PFSK-1 (cell line): Measurements from ENCODE around the gene STRA6.
A peak's percentile ranks its signal among the peaks of the same experiment; 100 is the strongest.

Experiments used
- FOXP2 ChIP-seq: optimal IDR thresholded peaks from 2 replicates; pipeline ENCODE3; 2011; ENCODE audit warnings: borderline replicate concordance, control low read depth, inconsistent platforms; ENCODE audit not compliant: insufficient read depth; ENCODE audit errors: extremely low read length, extremely low read depth
- POLR2AphosphoS5 ChIP-seq: IDR thresholded peaks from 2 replicates; pipeline ENCODE4 v1.6.1; 2012; ENCODE audit warnings: low read depth, mild to moderate bottlenecking, control low read depth, low read length, moderate library complexity
- REST ChIP-seq, 2 experiments: IDR thresholded peaks; 2 replicates each; pipeline versions ENCODE4 v1.6.1 to v1.8.0; 2011 to 2012; ENCODE audit warnings: low read depth in 2 of 2, low read length in 2 of 2, control low read depth in 1 of 2, inconsistent platforms in 1 of 2, mild to moderate bottlenecking in 1 of 2, moderate library complexity in 1 of 2; ENCODE audit not compliant: insufficient read depth in 1 of 2
- SIN3A ChIP-seq: IDR thresholded peaks from 2 replicates; pipeline ENCODE4 v1.6.1; 2012; ENCODE audit warnings: mild to moderate bottlenecking, low read length, moderate library complexity, borderline replicate concordance; ENCODE audit not compliant: insufficient read depth
- TAF1 ChIP-seq: IDR thresholded peaks from 2 replicates; pipeline ENCODE4 v1.6.1; 2012; ENCODE audit warnings: low read length, control low read depth, borderline replicate concordance; ENCODE audit not compliant: insufficient read depth

The STRA6 gene

GRCh38 chr15:74179983-74180880 lies 22.4 kb downstream of the STRA6 start:
- TF ChIP-seq FOXP2: no peak
- no peak for TF ChIP-seq POLR2AphosphoS5
- TF ChIP-seq TAF1: no peak
- TF ChIP-seq REST (IDR thresholded peaks at IDR 0.05; ENCODE audit: insufficient read depth in 1 of 2, low read depth in 2 of 2, low read length in 2 of 2): no peak

GRCh38 chr15:74179101-74179841 lies 23.3 kb downstream of the STRA6 start:
- TF ChIP-seq TAF1 (no peak), FOXP2 (no peak), SIN3A (no peak), REST (IDR thresholded peaks at IDR 0.05; ENCODE audit: insufficient read depth in 1 of 2, low read depth in 2 of 2, low read length in 2 of 2) (0 out of 4 replicates have a peak, but pooled peaks of 1 of the 2 experiments have one; percentile 29), POLR2AphosphoS5 (no peak)

- TF ChIP-seq SIN3A: no peak
- no peak for TF ChIP-seq POLR2AphosphoS5
- no peak for TF ChIP-seq TAF1
- TF ChIP-seq REST (IDR thresholded peaks at IDR 0.05; ENCODE audit: insufficient read depth in 1 of 2, low read depth in 2 of 2, low read length in 2 of 2): no peak
- no peak for TF ChIP-seq FOXP2
These were observed 24.1 kb downstream of the STRA6 start for GRCh38 chr15:74178326-74179100.

GRCh38 chr15:74176262-74177214 lies 26.0 kb downstream of the STRA6 start:
- TF ChIP-seq POLR2AphosphoS5 (no peak), TAF1 (no peak), REST (IDR thresholded peaks at IDR 0.05; ENCODE audit: insufficient read depth in 1 of 2, low read depth in 2 of 2, low read length in 2 of 2) (no peak), SIN3A (no peak), FOXP2 (no peak)
